ENCODE measurements around the gene PSMG1. TPM values are rescaled to one million over a fixed set of nuclear protein-coding genes. Genes with fewer than 3 reads are reported as not detected.
"Not testable (repeated sequence)": the region's sequence is repeated elsewhere in the genome, so short reads cannot be mapped to it uniquely, and the experiment has no call there.

The PSMG1 gene
- total RNA-seq, 3 donors from 2014 or later: 66.4 to 95.3 (median 88.8) TPM

DNA sequence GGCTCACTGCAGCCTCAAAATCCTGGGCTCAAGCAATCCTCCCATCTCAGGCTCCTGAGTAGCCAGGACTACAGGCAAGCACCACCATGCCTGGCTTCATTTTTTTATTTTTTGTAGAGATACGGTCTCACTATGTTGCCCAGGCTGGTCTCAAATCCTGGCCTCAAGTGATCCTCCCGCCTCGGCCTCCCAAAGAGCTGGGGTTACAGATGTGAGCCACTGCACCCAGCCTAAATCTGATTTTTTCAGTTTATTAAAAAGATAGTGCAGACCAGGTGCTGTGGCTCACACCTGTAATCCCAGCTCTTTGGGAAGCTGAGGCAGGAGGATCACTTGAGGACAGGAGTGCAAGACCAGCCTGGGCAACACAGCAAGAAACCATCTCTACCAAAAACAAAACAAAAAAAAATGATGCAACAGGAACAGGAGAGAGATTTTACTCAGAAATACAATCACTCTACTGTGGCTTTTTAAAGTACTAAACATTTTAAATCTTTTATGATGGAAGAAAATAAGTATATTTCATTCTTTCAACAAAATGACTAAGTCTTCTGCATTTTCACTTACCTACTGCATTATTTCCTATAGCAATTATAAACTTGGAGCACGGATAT is 1.9 kb downstream of the PSMG1 start:
- Mint-ChIP-seq H3K27me3 (ENCODE audit: low read depth) (no peaks in the 10 kb centered on the region), H3K36me3 (ENCODE audit: insufficient read depth) (peaks cover 16% of the 10 kb centered on the region), H3K9me3 (no peaks in the 10 kb centered on the region), H3K4me3 (peak overlapping the region; percentile 99), H3K4me1 (ENCODE audit: low read depth) (peaks cover 38% of the 10 kb centered on the region)
- DNase-seq (no peak), ATAC-seq (no peak)

DNA sequence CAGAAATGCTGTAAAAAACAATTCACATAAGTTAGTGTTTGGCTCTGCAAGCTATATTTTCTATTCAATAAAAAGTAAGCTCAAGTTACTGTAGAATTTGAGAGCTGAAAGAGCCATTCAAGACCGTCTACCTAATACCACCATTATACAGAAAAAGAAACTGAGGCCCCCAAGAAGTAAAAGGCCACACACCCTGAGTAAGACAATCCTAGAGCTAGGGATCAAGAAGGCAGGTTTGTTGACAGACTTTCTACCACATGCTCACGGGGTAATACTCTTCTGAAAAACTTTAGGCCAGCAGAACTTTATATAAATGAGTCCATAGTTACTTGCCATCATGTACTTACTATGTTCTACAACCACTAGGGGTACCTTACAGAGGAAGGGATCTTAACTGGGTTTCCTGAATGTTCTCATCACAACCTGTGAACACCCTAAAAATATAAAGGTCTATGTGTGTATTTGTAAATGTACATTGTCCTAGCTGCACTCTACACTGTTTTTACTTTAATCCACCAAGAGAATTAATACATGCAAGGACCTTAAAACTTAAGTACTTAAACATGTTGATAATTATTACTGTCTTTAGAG is 2.7 kb downstream of the PSMG1 start:
- Mint-ChIP-seq H3K9me3 (no peaks in the 10 kb centered on the region), H3K4me1 (ENCODE audit: low read depth) (peaks cover 39% of the 10 kb centered on the region), H3K36me3 (ENCODE audit: insufficient read depth) (peaks cover 23% of the 10 kb centered on the region), H3K4me3 (peak overlapping the region; percentile 2), H3K27me3 (ENCODE audit: low read depth) (no peaks in the 10 kb centered on the region)
- DNase-seq: no peak
- no peak for ATAC-seq

DNA sequence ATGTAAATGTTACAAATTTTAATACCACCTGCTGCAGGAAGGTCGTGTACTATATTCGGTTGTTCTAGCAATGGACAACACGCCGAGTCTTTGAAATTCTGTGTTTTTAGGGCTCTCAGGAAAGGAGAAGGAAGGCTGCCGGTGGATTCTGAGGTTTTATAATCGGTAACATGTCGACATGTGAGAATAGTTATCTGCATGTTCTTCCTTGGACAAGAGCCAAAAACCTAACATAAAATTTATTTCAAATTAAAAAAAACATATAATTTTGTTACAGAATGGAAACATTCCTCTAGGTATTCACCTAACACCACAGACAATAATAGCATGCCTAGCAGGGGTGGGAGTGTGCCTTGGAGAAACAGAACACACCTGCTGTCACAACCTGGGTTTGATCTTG is 4.8 kb downstream of the PSMG1 start:
- ATAC-seq: no peak
- no peaks in the 10 kb centered on the region for H3K27me3 Mint-ChIP-seq (ENCODE audit: low read depth)
- no peak overlapping the region for H3K4me3 Mint-ChIP-seq
- DNase-seq: no peak
- peaks cover 34% of the 10 kb centered on the region for H3K36me3 Mint-ChIP-seq (ENCODE audit: insufficient read depth)
- peaks cover 28% of the 10 kb centered on the region for H3K4me1 Mint-ChIP-seq (ENCODE audit: low read depth)
- H3K9me3 Mint-ChIP-seq: no peaks in the 10 kb centered on the region

DNA sequence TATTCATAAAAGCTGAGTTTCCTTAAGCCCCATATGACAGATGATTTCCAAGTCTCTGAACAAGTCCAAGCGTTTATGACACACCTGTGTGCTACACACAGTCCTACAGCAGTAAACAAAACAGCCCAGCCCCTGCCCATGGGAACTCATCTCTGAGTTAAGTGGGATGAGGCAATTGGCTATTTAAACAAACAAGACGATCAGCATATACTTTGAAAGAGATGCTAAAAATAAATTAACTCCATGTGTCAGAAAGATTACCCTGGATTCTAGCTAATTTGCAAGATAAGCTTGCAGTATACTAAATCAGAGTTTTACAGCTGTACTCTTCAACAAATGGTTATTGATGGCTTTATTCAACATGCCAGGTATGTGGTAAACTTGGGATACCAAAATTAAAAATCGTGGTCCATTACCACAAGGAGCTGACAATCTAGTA is 7.0 kb downstream of the PSMG1 start:
- Mint-ChIP-seq H3K36me3 (ENCODE audit: insufficient read depth) (peaks cover 42% of the 10 kb centered on the region), H3K4me3 (no peak overlapping the region), H3K9me3 (no peaks in the 10 kb centered on the region), H3K4me1 (ENCODE audit: low read depth) (peaks cover 15% of the 10 kb centered on the region), H3K27me3 (ENCODE audit: low read depth) (no peaks in the 10 kb centered on the region)
- no peak for ATAC-seq
- DNase-seq: no peak

DNA sequence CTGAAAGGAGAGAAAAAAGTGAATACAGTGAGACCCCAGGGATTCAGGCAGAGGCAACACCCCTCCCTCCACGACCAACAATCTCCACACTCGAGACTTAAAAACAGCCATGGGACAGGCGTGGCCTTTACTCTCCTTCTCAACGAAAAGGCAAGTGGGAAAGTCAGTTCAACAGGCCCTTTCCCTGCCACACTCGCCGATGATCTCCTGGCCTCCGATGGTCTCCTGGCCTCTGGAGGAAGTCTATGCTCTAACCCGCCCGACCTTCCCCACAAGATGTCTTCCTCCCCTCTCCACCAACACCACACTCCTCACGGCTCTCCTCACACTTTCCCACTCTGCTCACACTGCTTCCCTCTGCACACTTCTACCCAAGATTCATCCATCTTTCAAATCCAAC is 7.6 kb downstream of the PSMG1 start:
- no peak overlapping the region for H3K4me3 Mint-ChIP-seq
- H3K36me3 Mint-ChIP-seq (ENCODE audit: insufficient read depth): peaks cover 41% of the 10 kb centered on the region
- DNase-seq (no peak), ATAC-seq (no peak)
- peaks cover 13% of the 10 kb centered on the region for H3K4me1 Mint-ChIP-seq (ENCODE audit: low read depth)
- no peaks in the 10 kb centered on the region for H3K27me3 Mint-ChIP-seq (ENCODE audit: low read depth)
- no peaks in the 10 kb centered on the region for H3K9me3 Mint-ChIP-seq

- no peak overlapping the region for H3K4me3 Mint-ChIP-seq
- H3K9me3 Mint-ChIP-seq: no peaks in the 10 kb centered on the region
- peaks cover 39% of the 10 kb centered on the region for H3K36me3 Mint-ChIP-seq (ENCODE audit: insufficient read depth)
- H3K27me3 Mint-ChIP-seq (ENCODE audit: low read depth): no peaks in the 10 kb centered on the region
- DNase-seq (no peak), ATAC-seq (no peak)
- H3K4me1 Mint-ChIP-seq (ENCODE audit: low read depth): peaks cover 8% of the 10 kb centered on the region
Observed at GRCh38 chr21:39175154-39175553, 8.1 kb downstream of the PSMG1 start.

DNA sequence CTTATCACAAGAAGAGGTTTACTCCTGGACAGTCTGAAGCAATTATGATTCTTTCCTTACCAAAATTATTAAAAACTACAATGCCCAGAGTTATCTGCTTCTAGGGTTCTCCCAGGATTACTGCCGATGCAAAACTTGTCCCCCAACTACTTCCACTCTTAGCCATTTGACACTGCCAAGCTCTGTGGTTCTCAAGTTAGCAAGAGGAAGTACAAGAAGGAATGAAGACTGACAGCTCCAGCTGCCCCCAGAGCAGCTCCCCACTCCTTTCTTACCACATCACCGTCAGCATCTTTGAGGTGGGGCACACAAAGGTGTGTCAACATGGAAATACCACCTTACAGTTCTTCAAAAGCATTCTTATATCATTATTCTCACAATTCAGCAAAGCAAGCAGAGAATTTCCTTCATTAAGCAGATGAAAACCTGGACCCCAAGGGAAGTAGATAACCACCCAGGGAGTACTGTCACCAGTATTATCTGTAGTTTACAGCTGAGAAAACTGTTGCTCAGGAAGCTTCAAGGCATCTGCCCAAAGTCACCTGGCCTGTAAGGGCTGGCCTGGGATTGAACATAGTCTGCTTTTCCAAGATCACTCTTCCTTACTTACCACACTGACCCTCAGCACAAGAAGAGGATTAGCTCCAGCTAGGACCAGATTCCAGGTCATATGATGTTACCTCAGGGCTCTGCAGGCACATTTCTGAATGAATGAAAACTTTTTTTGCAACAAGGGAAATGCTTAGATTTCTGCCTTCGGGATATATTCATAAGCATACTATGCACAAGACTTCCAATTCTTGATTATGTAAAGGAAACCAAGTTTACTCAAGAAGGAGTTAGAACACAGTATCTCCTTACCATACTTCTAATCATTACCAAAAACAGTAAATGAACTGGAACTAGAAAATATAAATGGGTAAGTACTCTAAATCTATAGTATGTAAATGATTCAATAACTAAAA is 9.3 kb downstream of the PSMG1 start:
- H3K9me3 Mint-ChIP-seq: no peaks in the 10 kb centered on the region
- H3K4me3 Mint-ChIP-seq: no peak overlapping the region
- DNase-seq: no peak
- peaks cover 4% of the 10 kb centered on the region for H3K4me1 Mint-ChIP-seq (ENCODE audit: low read depth)
- ATAC-seq: no peak
- peaks cover 39% of the 10 kb centered on the region for H3K36me3 Mint-ChIP-seq (ENCODE audit: insufficient read depth)
- H3K27me3 Mint-ChIP-seq (ENCODE audit: low read depth): no peaks in the 10 kb centered on the region

DNA sequence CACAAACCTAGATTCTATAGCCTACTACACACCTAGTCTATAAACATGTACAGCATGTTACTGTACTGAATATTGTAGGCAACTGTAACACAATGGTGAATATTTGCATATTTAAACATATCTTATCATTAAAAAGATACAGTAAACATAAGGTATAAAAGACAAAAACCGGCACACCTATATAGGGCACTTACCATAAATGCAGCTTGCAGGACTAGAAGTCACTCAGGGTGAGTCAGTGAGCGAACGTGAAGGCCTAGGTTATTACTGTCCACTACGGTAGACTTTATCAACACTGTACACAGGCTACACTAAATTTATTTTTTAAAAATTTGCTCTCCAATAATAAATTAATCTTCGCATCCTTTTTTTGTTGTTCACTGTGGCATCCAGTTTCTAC is 13.3 kb downstream of the PSMG1 start:
- no peaks in the 10 kb centered on the region for H3K4me1 Mint-ChIP-seq (ENCODE audit: low read depth)
- peaks cover 26% of the 10 kb centered on the region for H3K36me3 Mint-ChIP-seq (ENCODE audit: insufficient read depth)
- H3K9me3 Mint-ChIP-seq: peaks cover 2% of the 10 kb centered on the region
- no peak for DNase-seq
- no peaks in the 10 kb centered on the region for H3K27me3 Mint-ChIP-seq (ENCODE audit: low read depth)
- no peak for ATAC-seq
- no peak overlapping the region for H3K4me3 Mint-ChIP-seq

GRCh38 chr21:39168800-39169199 is 14.5 kb downstream of the PSMG1 start:
- H3K27me3 Mint-ChIP-seq (ENCODE audit: low read depth): peaks cover under 1% of the 10 kb centered on the region
- DNase-seq (no peak), ATAC-seq (no peak)
- H3K9me3 Mint-ChIP-seq: peaks cover 9% of the 10 kb centered on the region
- H3K4me1 Mint-ChIP-seq (ENCODE audit: low read depth): no peaks in the 10 kb centered on the region
- peaks cover 19% of the 10 kb centered on the region for H3K36me3 Mint-ChIP-seq (ENCODE audit: insufficient read depth)
- H3K4me3 Mint-ChIP-seq: no peak overlapping the region

DNA sequence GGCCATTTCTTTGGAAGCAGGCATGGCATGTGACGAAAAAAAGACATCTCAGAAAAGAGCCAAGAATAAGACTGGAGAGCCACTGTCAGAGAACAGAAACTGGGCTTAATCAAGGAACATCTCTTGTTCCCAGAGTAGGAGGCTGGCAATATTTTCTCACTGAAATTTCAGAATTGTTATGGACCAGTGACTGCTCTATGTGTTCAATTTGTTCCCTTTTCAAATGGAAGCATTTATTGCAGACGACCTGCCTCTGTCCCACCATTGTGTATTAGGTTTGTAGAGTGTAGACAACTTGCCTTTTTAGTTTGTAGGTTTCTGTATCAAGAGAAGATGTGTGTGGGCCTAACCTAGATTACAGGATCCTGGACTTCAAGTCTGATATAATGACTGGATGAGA is 18.7 kb downstream of the PSMG1 start:
- Mint-ChIP-seq H3K9me3 (peaks cover 17% of the 10 kb centered on the region), H3K36me3 (ENCODE audit: insufficient read depth) (peaks cover 8% of the 10 kb centered on the region), H3K4me3 (no peak overlapping the region), H3K4me1 (ENCODE audit: low read depth) (no peaks in the 10 kb centered on the region), H3K27me3 (ENCODE audit: low read depth) (peaks cover 6% of the 10 kb centered on the region)
- DNase-seq: no peak
- ATAC-seq: no peak

- peaks cover 7% of the 10 kb centered on the region for H3K27me3 Mint-ChIP-seq (ENCODE audit: low read depth)
Observed at GRCh38 chr21:39161064-39161463, 22.2 kb downstream of the PSMG1 start.

DNA sequence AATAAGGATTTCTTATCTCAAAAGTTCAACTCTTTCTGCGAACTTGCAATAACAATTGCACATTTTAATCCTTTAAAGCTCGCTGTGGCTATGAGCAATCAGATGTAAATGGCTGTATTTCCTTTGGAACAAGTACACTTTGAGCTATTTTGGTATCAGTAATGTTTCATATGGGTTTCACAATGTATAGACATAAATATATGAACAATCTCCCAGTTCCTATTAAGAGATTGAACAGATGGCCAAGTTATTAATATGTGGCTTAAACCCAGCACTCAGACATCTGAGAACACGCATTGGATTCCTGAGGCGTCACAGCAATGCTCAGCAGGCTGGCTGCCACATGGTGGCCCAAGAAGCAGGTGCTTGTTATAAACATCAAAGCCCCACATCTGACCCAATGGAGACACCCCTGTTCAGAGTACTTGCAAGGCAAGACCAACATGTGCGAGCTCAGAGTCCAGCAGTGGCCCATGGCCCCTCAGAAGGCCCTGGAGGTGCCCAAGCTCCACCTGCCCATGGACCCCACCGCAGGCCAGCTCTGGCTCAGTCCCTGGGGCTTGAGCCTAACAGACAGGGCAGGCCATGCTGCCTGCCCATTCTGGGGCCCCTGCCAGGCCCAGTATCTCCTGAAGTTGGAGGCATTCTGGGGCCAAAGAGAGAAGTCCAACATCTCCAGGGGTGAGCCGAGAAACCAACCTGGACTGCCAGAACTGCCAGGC is 23.7 kb downstream of the PSMG1 start:
- Mint-ChIP-seq H3K9me3 (peaks cover 10% of the 10 kb centered on the region), H3K27me3 (ENCODE audit: low read depth) (peaks cover 9% of the 10 kb centered on the region), H3K4me3 (no peak overlapping the region), H3K4me1 (ENCODE audit: low read depth) (no peaks in the 10 kb centered on the region), H3K36me3 (ENCODE audit: insufficient read depth) (peaks cover 4% of the 10 kb centered on the region)
- DNase-seq (no peak), ATAC-seq (no peak)

More at GRCh38 chr21:39161064-39161463, 22.2 kb downstream of the PSMG1 start:
- peaks cover 4% of the 10 kb centered on the region for H3K36me3 Mint-ChIP-seq (ENCODE audit: insufficient read depth)
- H3K4me1 Mint-ChIP-seq (ENCODE audit: low read depth): no peaks in the 10 kb centered on the region
- no peak for ATAC-seq
- peaks cover 17% of the 10 kb centered on the region for H3K9me3 Mint-ChIP-seq
- DNase-seq: no peak
- H3K4me3 Mint-ChIP-seq: no peak overlapping the region

DNA sequence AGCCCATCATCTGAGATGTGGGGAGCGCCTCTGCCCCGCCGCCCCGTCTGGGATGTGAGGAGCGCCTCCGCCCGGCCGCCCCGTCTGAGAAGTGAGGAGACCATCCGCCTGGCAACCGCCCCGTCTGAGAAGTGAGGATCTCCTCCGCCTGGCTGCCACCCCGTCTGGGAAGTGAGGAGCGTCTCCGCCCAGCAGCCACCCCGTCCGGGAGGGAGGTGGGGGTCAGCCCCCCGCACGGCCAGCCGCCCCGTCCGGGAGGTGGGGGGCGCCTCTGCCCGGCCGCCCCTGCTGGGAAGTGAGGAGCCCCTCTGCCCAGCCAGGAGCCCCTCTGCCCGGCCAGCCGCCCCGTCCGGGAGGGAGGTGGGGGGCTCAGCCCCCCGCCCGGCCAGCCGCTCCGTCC is 26.0 kb downstream of the PSMG1 start:
- not testable (repeated sequence) for H3K27me3 Mint-ChIP-seq (ENCODE audit: low read depth); DNase-seq; H3K36me3 Mint-ChIP-seq (ENCODE audit: insufficient read depth); H3K9me3 Mint-ChIP-seq; ATAC-seq; H3K4me1 Mint-ChIP-seq (ENCODE audit: low read depth); H3K4me3 Mint-ChIP-seq

- DNase-seq: no peak
- H3K27me3 Mint-ChIP-seq (ENCODE audit: low read depth): peaks cover 3% of the 10 kb centered on the region
- no peaks in the 10 kb centered on the region for H3K36me3 Mint-ChIP-seq (ENCODE audit: insufficient read depth)
- H3K4me3 Mint-ChIP-seq: no peak overlapping the region
- no peaks in the 10 kb centered on the region for H3K9me3 Mint-ChIP-seq
- ATAC-seq: no peak
- H3K4me1 Mint-ChIP-seq (ENCODE audit: low read depth): no peaks in the 10 kb centered on the region
Observed at GRCh38 chr21:39156024-39156423, 27.2 kb downstream of the PSMG1 start.

All from activated T-cell treated with anti-CD3 and anti-CD28 coated beads, Interleukin-2, amount 50 U/mL, for 4 hours (primary cell).